ENCODE data around the gene ZFAND3.

DNA sequence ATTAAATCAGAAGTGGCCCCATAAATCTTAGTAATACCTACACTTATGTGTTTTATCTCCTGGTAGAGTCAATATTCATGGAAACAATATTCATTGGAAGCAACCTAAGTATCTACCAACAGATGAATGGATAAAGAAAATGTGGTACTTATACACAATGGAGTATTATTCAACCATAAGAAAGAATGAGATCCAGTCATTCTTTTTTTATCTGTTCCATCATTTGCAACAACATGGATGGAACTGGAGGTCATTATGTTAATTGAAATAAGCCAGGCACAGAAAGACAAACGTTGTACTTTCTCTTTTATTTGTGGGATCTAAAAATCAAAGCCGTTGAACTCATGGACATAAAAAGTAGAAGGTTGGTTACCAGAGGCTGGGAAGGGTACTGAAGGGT, 268.5 kb downstream of the ZFAND3 start:
- TF ChIP-seq POLR2A (IDR thresholded peaks at IDR 0.05) (no peak), CTCF (IDR thresholded peaks at IDR 0.05) (no peak), EP300 (IDR thresholded peaks at IDR 0.05) (no peak)
